ENCODE measurements around the gene NUP214.
"Not testable (repeated sequence)": the region's sequence is repeated elsewhere in the genome, so short reads cannot be mapped to it uniquely, and the experiment has no call there.

NUP214 gene

DNA sequence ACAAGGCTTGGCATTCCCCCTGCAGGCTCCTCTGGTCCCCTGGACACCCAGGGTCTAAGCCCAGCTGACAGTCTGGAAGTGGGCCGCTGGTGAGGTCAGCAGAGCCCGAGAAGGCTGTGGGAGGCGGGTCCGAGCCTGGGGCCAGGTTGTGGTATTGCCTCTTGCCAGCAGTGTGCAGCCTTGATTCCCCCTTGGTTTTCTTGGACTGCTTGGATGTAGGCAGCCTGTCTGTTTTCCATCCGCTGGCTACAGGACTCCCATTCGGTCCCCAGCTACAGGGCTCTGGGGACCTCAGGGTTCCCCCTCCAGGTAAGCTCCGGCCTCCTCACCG, 27.5 kb upstream of the NUP214 start:
- DNase-seq (ENCODE audit: insufficient read length) (no peak), FAIRE-seq (no peak)
- no peak for TF ChIP-seq TAF1 (IDR thresholded peaks at IDR 0.05; ENCODE audit: borderline replicate concordance, low read depth, low read length)
- TF ChIP-seq POLR2A (IDR thresholded peaks at IDR 0.05; ENCODE audit: low read depth, low read length), result no peak
- TF ChIP-seq POLR2AphosphoS5 (IDR thresholded peaks at IDR 0.05; ENCODE audit: low read depth, low read length), result no peak

DNA sequence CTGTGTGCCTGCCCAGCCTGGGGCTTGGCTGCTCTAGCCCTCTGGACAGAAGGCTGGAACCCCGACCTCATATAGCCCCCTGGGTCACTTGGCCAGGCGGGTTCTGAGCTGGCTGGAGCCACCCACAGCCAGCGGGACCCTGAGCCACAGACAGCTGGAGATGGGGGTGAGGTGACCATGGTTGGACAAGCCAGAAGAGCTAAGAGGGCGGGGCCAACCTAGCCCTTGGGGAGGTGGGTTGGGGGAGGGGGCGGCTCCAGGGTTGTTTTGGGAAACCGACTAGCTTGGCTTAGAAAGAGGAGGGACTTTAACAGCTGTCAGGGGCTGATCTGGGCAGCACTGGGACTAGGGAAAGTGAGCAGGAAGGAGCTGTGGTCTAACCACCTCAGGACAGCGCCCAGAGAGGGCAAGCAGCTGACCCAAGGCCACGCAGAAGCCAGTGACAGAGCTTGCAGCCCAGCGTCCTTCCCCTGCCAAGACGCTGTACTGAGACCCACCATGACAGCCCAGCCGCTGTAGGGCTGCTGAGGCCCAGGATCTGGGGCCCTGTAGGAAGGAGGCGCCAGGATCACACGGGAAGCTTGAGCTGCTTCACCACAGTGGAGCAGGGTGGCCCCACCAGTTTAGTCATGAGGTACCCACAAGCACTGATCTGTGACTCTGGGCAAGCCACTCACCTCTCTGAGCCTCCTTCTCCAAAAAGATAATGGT, 26.8 kb upstream of the NUP214 start:
- no peak for DNase-seq (ENCODE audit: insufficient read length)
- TF ChIP-seq TAF1 (IDR thresholded peaks at IDR 0.05; ENCODE audit: borderline replicate concordance, low read depth, low read length) (no peak), POLR2AphosphoS5 (IDR thresholded peaks at IDR 0.05; ENCODE audit: low read depth, low read length) (no peak), POLR2A (IDR thresholded peaks at IDR 0.05; ENCODE audit: low read depth, low read length) (no peak)
- no peak for FAIRE-seq

DNA sequence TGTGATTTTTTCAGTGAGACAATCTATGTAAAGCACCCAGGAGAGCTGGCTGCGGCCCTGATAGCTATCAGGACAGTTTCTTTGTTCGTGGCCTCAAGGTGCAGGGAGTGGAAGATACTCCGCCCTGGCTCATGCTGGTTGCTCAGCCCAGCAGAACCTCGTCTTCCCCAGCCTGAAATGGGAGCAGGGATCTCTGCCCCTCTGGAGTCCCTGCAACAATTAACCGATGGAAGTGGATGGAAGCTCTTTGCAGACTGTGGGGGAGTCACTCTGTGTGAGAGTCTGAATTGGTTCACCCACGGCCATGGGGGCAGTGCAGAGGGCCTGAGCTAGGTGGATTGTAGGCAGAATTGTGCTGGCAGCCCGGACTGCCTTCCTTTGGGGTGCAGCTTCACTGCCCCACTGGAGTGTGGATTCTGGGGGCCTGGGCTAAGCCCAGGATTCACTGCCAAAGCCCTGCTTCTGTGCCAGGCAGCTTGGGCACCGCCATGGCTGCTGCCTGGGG, 26.2 kb upstream of the NUP214 start:
- FAIRE-seq, result no peak
- DNase-seq (ENCODE audit: insufficient read length), result no peak
- TF ChIP-seq POLR2AphosphoS5 (IDR thresholded peaks at IDR 0.05; ENCODE audit: low read depth, low read length) (no peak), POLR2A (IDR thresholded peaks at IDR 0.05; ENCODE audit: low read depth, low read length) (no peak), TAF1 (IDR thresholded peaks at IDR 0.05; ENCODE audit: borderline replicate concordance, low read depth, low read length) (no peak)

DNA sequence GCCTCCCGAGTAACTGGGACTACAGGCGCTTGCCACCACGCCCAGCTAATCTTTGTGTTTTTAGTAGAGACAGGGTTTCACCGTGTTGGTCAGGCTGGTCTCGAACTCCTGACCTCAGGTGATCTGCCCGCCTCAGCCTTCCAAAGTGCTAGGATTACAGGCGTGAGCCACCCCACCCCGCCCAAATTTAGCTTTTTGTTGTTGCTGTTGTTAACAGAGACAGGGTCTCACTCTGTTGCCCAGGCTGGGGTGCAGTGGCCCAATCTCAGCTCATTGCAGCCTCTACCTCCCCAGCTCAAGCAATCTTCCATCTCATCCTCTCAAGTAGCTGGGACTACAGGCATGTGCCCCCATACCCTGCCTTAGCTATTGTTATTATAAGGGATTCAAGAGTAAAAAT, 25.5 kb upstream of the NUP214 start:
- not testable (repeated sequence) for DNase-seq (ENCODE audit: insufficient read length); FAIRE-seq

DNA sequence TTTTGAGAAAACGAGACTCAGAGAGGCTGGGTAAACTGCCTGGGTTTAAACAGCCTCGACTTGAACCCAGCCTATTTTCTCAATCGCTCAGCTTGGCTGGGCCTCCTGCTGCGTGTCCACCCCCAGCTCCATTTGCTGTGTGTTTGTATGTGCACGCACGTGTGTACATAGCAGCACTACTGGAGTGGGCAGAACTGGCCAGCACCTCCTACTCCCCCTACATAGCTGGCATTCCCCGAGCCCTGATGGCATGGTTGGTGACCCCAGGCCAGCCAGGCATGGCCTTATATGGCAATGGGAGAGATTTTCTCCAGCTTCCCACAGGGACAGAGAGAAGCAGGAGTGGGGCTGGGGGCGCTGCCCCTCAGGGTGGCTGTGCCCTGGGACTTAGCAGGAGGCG, 24.9 kb upstream of the NUP214 start:
- FAIRE-seq (no peak), DNase-seq (ENCODE audit: insufficient read length) (no peak)
- TF ChIP-seq POLR2AphosphoS5 (IDR thresholded peaks at IDR 0.05; ENCODE audit: low read depth, low read length), result no peak
- no peak for TF ChIP-seq TAF1 (IDR thresholded peaks at IDR 0.05; ENCODE audit: borderline replicate concordance, low read depth, low read length)
- no peak for TF ChIP-seq POLR2A (IDR thresholded peaks at IDR 0.05; ENCODE audit: low read depth, low read length)

DNA sequence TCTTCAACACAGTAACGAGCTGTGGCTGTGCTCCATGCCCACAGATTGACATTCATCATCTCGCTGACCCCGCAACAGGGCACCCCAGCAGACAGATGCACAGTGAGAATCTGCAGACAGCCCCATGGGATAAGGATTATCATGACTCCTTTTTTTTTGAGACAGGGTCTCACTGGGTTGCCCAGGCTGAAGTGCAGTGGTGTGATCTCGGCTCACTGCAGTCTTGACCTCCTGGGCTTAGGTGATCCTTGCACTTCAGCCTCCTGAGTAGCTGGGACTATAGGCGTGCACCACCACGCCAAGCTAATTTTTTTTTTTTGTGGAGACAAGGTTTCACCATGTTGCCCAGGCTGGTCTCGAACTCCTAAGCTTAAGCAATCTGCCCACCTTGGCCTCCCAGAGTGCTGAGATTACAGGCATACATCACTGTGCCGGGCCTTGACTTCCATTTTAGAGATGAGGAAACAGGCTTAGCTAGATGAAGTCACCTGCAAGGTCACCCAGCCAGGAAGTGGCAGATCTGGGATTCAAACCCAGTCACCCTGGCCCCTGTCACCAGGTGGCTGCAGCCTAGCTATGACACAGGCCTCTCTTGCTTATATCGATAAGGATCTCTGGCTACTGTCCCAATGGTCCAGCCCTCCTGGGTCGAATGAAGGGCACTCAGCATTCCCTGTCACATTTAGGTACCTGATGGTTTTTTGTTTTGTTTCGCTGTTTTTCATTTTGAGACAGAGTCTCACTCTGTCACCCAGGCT, 24.0 kb upstream of the NUP214 start:
- TF ChIP-seq POLR2AphosphoS5 (IDR thresholded peaks at IDR 0.05; ENCODE audit: low read depth, low read length) (no peak), TAF1 (IDR thresholded peaks at IDR 0.05; ENCODE audit: borderline replicate concordance, low read depth, low read length) (no peak), POLR2A (IDR thresholded peaks at IDR 0.05; ENCODE audit: low read depth, low read length) (no peak)
- FAIRE-seq (no peak), DNase-seq (ENCODE audit: insufficient read length) (no peak)

DNA sequence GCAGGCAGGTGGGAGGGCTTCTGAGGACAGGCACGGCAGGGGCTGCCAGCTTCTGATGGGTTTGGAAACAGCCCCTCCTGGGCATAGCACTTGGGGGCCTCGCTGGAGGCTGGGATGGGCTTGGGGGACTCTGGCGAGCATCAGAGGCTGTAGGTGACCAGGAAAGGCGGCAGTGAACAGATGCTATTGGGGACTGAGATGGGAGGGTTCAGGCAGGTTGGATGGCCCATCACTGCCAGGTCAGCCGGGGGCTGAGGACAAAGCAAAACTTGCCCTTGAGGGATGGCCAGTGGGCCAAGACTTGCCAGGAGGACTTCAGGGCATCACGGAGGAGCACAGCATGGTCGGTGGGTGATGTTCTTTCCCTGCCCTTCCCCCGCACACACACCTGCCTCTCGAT, 22.4 kb upstream of the NUP214 start:
- no peak for DNase-seq (ENCODE audit: insufficient read length)
- no peak for TF ChIP-seq POLR2A (IDR thresholded peaks at IDR 0.05; ENCODE audit: low read depth, low read length)
- no peak for TF ChIP-seq POLR2AphosphoS5 (IDR thresholded peaks at IDR 0.05; ENCODE audit: low read depth, low read length)
- TF ChIP-seq TAF1 (IDR thresholded peaks at IDR 0.05; ENCODE audit: borderline replicate concordance, low read depth, low read length), result no peak
- FAIRE-seq, result no peak

DNA sequence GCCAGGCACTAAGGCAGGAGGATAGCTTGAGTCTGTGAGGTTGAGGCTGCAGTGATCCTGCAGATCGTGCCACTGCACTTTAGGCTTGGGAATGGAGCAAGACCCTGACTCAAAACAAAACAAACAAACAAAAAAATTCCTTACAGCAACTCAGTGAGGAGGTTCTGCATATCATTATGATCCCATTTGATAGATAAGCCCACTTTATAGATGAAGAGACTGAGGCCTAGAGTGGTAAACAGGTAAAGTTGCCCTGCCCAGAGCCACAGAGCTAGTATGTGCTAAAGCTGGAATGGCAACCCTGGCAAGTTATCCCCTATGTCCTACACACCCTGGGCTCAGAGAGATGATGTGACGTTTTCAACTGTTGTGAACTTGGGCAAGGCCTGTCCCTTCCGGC, 21.9 kb upstream of the NUP214 start:
- FAIRE-seq (no peak), DNase-seq (ENCODE audit: insufficient read length) (no peak)
- TF ChIP-seq POLR2A (IDR thresholded peaks at IDR 0.05; ENCODE audit: low read depth, low read length) (no peak), TAF1 (IDR thresholded peaks at IDR 0.05; ENCODE audit: borderline replicate concordance, low read depth, low read length) (no peak), POLR2AphosphoS5 (IDR thresholded peaks at IDR 0.05; ENCODE audit: low read depth, low read length) (no peak)

DNA sequence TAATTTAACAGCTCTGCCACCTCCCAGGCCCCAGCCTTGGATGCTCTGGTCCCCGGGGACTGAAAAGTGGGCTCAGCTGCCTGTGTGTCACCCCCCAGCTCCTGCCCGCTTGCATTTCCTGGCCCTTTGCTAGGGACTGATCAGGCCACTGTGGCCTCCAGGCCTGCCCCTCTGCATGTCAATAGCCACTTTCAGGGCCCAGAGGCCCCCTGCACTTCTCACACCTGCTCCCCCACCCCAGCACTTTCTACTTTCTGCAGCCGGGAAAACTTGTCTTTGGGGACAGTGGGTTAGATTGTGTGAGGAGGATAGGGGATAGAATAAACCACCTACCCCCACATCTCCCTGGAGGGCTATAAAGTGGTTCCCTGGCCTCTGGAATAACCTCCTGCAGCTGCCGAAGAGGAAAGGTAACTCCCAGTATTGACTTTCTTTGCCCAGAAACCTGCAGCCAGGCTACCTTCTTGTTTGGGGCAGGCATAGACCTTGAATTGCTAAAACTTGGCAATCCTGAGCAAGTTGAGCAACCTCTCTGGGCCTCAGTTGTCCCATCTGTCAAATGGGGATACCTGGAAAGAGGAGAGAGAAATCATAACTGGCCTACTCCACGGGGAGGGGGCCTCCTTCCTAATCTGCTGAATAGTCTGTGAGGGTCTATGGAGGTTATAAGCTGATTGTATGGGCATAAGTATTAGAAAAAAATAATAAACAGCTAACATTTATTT, 21.2 kb upstream of the NUP214 start:
- no peak for FAIRE-seq
- no peak for DNase-seq (ENCODE audit: insufficient read length)
- TF ChIP-seq POLR2A (IDR thresholded peaks at IDR 0.05; ENCODE audit: low read depth, low read length), result no peak
- TF ChIP-seq TAF1 (IDR thresholded peaks at IDR 0.05; ENCODE audit: borderline replicate concordance, low read depth, low read length), result no peak

DNA sequence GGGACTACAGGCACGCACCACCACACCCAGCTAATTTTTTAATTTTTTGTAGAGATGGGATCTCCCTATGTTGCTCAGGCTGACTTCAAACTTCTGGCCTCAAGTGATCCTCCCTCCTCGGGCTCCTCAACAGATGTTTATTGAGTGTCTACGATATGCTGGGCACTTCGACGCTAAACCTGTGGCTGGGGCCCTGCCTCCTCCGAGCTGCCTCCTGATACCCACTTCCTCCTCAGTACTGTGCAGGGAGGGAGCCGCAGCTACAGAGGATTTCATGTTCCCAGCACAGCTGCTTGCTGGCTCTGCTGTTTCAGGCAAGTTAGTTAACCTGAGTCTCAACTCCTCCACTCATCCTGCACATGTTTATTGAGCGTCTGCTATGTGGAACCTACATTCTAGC, 19.4 kb upstream of the NUP214 start:
- no peak for TF ChIP-seq POLR2A (IDR thresholded peaks at IDR 0.05; ENCODE audit: low read depth, low read length)
- no peak for TF ChIP-seq TAF1 (IDR thresholded peaks at IDR 0.05; ENCODE audit: borderline replicate concordance, low read depth, low read length)
- no peak for TF ChIP-seq POLR2AphosphoS5 (IDR thresholded peaks at IDR 0.05; ENCODE audit: low read depth, low read length)
- DNase-seq (ENCODE audit: insufficient read length), result no peak
- FAIRE-seq, result no peak

DNA sequence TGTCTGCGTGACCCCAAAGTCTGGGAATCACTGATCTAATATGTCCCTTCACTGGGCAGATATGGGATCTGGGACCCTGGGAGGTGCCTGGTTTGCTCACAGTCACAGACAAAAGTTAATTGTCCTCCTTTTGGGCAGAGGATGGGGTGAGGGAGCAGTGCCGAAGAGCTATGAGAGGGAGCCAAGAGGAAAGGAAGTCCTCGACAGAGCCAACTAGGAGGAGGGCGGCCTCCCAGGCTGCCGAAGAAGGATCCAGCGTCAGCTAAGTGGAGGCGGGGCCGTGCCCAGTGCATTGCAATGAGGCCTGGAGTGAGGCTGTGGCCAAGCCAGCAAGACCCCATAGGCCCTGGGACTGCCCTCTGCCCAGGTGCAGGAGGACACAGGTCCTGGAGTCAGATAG, 17.6 kb upstream of the NUP214 start:
- FAIRE-seq, result no peak
- DNase-seq (ENCODE audit: insufficient read length), result no peak

More for the DNA sequence above, 17.6 kb upstream of the NUP214 start:
- TF ChIP-seq TAF1 (IDR thresholded peaks at IDR 0.05; ENCODE audit: borderline replicate concordance, low read depth, low read length) (no peak), POLR2AphosphoS5 (IDR thresholded peaks at IDR 0.05; ENCODE audit: low read depth, low read length) (no peak), POLR2A (IDR thresholded peaks at IDR 0.05; ENCODE audit: low read depth, low read length) (no peak)
